H1 (cell line): ENCODE data around the gene DBNDD1. TPM values are rescaled to one million over a fixed set of nuclear protein-coding genes. Genes with fewer than 3 reads are reported as not detected.

Experiments
- CTCF ChIA-PET: fragments of 300-600 bp; sonication (Branson Sonifier 250); formaldehyde crosslinking; loops from one replicate; lab custom pipeline; 2021; ENCODE audit not compliant: partially characterized antibody; lab: Charles Lee
- POLR2A ChIA-PET: fragments of 300-600 bp; sonication (Branson Sonifier 250); formaldehyde crosslinking; loops from one replicate; lab custom pipeline; 2021; ENCODE audit warnings: inconsistent platforms; ENCODE audit not compliant: partially characterized antibody; lab: Charles Lee
- DNase-seq, 2 experiments: peaks; one replicate each; pipeline versions ENCODE4 v3.0.0 to v3.0.0-alpha.2; 2010 to 2022; ENCODE audit warnings: low spot score in 2 of 2, low read depth in 1 of 2, mixed read lengths in 1 of 2
- FAIRE-seq: peaks from 2 replicates; lab custom pipeline; 2011; peaks lifted over from hg19 to GRCh38; lab: Jason Lieb, UNC
- H2AFZ ChIP-seq: 2 replicates; pipeline ENCODE4 v1.8.1; 2012; ENCODE audit warnings: low read length, inconsistent platforms
- H2AK5ac ChIP-seq: 2 replicates; pipeline ENCODE4 v1.6.1; 2013; ENCODE audit warnings: low read depth, low read length
- H2BK120ac ChIP-seq: replicated peaks from 2 replicates; pipeline ENCODE3; 2013; ENCODE audit warnings: low read depth, low read length, inconsistent platforms
- H2BK12ac ChIP-seq: 2 replicates; pipeline ENCODE4 v1.6.1; 2013; ENCODE audit warnings: low read depth, low read length
- H2BK15ac ChIP-seq: 2 replicates; pipeline ENCODE4 v1.6.1; 2013; ENCODE audit warnings: low read length
- H2BK20ac ChIP-seq: 2 replicates; pipeline ENCODE4 v1.6.1; 2013; ENCODE audit warnings: low read length
- H2BK5ac ChIP-seq: 2 replicates; pipeline ENCODE4 v1.6.1; 2013; ENCODE audit warnings: low read depth, low read length
- H3K14ac ChIP-seq: 2 replicates; pipeline ENCODE4 v1.6.1; 2013; ENCODE audit warnings: inconsistent platforms; ENCODE audit not compliant: insufficient read length
- H3K18ac ChIP-seq: 2 replicates; pipeline ENCODE4 v1.6.1; 2013; ENCODE audit warnings: low read length; ENCODE audit errors: extremely low read depth
- H3K23ac ChIP-seq: 2 replicates; pipeline ENCODE4 v1.6.1; 2013; ENCODE audit warnings: inconsistent platforms; ENCODE audit not compliant: insufficient read length
- H3K23me2 ChIP-seq: 2 replicates; pipeline ENCODE4 v1.6.1; 2013; ENCODE audit warnings: low read depth, low read length
- H3K27ac ChIP-seq: 2 replicates; pipeline ENCODE4 v1.6.1; 2011; ENCODE audit warnings: low read depth, low read length, inconsistent platforms
- H3K27me3 ChIP-seq, 4 experiments: replicated peaks in 1 of 4; 1 replicate in 1 of 4; 2 replicates in 3 of 4; pipeline versions ENCODE4 v1.6.1 to v1.8.1; 2011 to 2013; ENCODE audit warnings: low read length in 3 of 4, mild to moderate bottlenecking in 3 of 4, inconsistent platforms in 2 of 4, mixed read lengths in 2 of 4, moderate library complexity in 1 of 4; ENCODE audit not compliant: control insufficient read depth in 3 of 4, insufficient read depth in 3 of 4; ENCODE audit errors: extremely low read depth in 1 of 4
- H3K36me3 ChIP-seq, 4 experiments: 2 replicates each; pipeline versions ENCODE4 v1.6.1 to v1.8.1; 2011 to 2013; ENCODE audit warnings: mild to moderate bottlenecking in 4 of 4, low read length in 3 of 4, moderate library complexity in 2 of 4, control low read depth in 1 of 4, inconsistent platforms in 1 of 4; ENCODE audit not compliant: insufficient read depth in 4 of 4, control insufficient read depth in 2 of 4
- H3K4ac ChIP-seq: replicated peaks from 2 replicates; pipeline ENCODE3; 2013; ENCODE audit warnings: low read length, low read depth, mixed read lengths, inconsistent platforms; ENCODE audit not compliant: insufficient read length
- H3K4me1 ChIP-seq, 4 experiments: replicated peaks in 1 of 4; 1 replicate in 1 of 4; 2 replicates in 3 of 4; pipeline versions ENCODE4 v1.6.1 to v1.8.1; 2011 to 2013; ENCODE audit warnings: low read length in 3 of 4, inconsistent platforms in 2 of 4, mixed read lengths in 1 of 4; ENCODE audit not compliant: insufficient read depth in 4 of 4, control insufficient read depth in 3 of 4
- H3K4me2 ChIP-seq, 2 experiments: 2 replicates each; pipeline versions ENCODE4 v1.6.1 to v1.8.1; 2011 to 2013; ENCODE audit warnings: low read depth in 2 of 2, low read length in 2 of 2, control low read depth in 1 of 2, inconsistent platforms in 1 of 2, mild to moderate bottlenecking in 1 of 2; ENCODE audit not compliant: insufficient read depth in 1 of 2
- H3K4me3 ChIP-seq, 4 experiments: fragments of 200-600, 300-600 bp in 1 of 4; sonication (generic), shearing (Covaris generic), sonication (Bioruptor Twin) in 1 of 4; 2 replicates each; pipeline versions ENCODE4 v1.5.1 to v1.8.1; 2011 to 2016; ENCODE audit warnings: low read length in 4 of 4, low read depth in 3 of 4, control low read depth in 2 of 4, inconsistent platforms in 2 of 4, mild to moderate bottlenecking in 2 of 4, mixed read lengths in 1 of 4, moderate library complexity in 1 of 4; ENCODE audit not compliant: insufficient read depth in 2 of 4; ENCODE audit errors: extremely low read depth in 1 of 4
- H3K56ac ChIP-seq: replicated peaks from 2 replicates; pipeline ENCODE3; 2013; ENCODE audit warnings: low read depth, mild to moderate bottlenecking, mixed read lengths, low read length, inconsistent platforms; ENCODE audit not compliant: insufficient read length
- H3K79me1 ChIP-seq: 2 replicates; pipeline ENCODE4 v1.6.1; 2013; ENCODE audit warnings: low read depth, low read length, control low read depth
- H3K79me2 ChIP-seq, 2 experiments: 2 replicates each; pipeline versions ENCODE4 v1.6.1 to v1.8.1; 2012 to 2013; ENCODE audit warnings: low read length in 2 of 2, mild to moderate bottlenecking in 2 of 2, inconsistent platforms in 1 of 2; ENCODE audit not compliant: insufficient read depth in 2 of 2, control insufficient read depth in 1 of 2
- H3K9ac ChIP-seq, 4 experiments: replicated peaks in 1 of 4; 1 replicate in 1 of 4; 2 replicates in 3 of 4; pipeline versions ENCODE4 v1.6.1 to v1.8.1; 2011 to 2013; ENCODE audit warnings: low read depth in 3 of 4, low read length in 3 of 4, control low read depth in 2 of 4, mild to moderate bottlenecking in 2 of 4, moderate library complexity in 2 of 4, inconsistent platforms in 1 of 4; ENCODE audit errors: extremely low read depth in 1 of 4
- H3K9me3 ChIP-seq, 2 experiments: 2 replicates each; pipeline versions ENCODE4 v1.6.1 to v1.8.1; 2012 to 2013; ENCODE audit warnings: mild to moderate bottlenecking in 2 of 2, moderate library complexity in 2 of 2, control low read depth in 1 of 2, inconsistent platforms in 1 of 2, low read depth in 1 of 2, low read length in 1 of 2, mixed read lengths in 1 of 2; ENCODE audit not compliant: insufficient read depth in 2 of 2
- H4K20me1 ChIP-seq, 2 experiments: replicated peaks in 1 of 2; 2 replicates each; pipeline versions ENCODE3 to v1.8.1; 2011 to 2013; ENCODE audit warnings: inconsistent platforms in 2 of 2, low read length in 2 of 2, mild to moderate bottlenecking in 1 of 2; ENCODE audit not compliant: insufficient read depth in 2 of 2, control insufficient read depth in 1 of 2
- H4K5ac ChIP-seq: 2 replicates; pipeline ENCODE4 v1.6.1; 2013; ENCODE audit warnings: low read length, low read depth, mixed read lengths, inconsistent platforms; ENCODE audit not compliant: insufficient read length
- H4K8ac ChIP-seq: 2 replicates; pipeline ENCODE4 v1.8.0; 2013; ENCODE audit warnings: mild to moderate bottlenecking, moderate library complexity, low read length, inconsistent platforms; ENCODE audit not compliant: insufficient read depth; ENCODE audit errors: extremely low read depth
- H4K91ac ChIP-seq: replicated peaks from 2 replicates; pipeline ENCODE3; 2013; ENCODE audit warnings: low read length, mixed read lengths, inconsistent platforms; ENCODE audit not compliant: insufficient read length
- POLR2AphosphoS5 ChIP-seq: IDR thresholded peaks from 2 replicates; pipeline ENCODE4 v1.6.1; 2011; ENCODE audit warnings: low read depth, low read length
- WGBS, 2 experiments: shearing (Covaris generic) in 1 of 2; methylation state at CpG; one replicate each; pipeline versions ENCODE4 v1.1.6 to v1.1.7; 2013 to 2015; ENCODE audit warnings: low lambda C conversion rate in 2 of 2, mixed read lengths in 2 of 2, inconsistent platforms in 1 of 2, low coverage in 1 of 2, missing lambda C conversion rate in 1 of 2; ENCODE audit not compliant: insufficient replicate concordance in 2 of 2, insufficient coverage in 1 of 2, insufficient read length in 1 of 2; ENCODE audit errors: extremely low coverage in 1 of 2, missing lambda C conversion rate in 1 of 2; 5-methylcytosine and 5-hydroxymethylcytosine counted together
- polyA plus RNA-seq, 7 experiments: library from polyadenylated mRNA; depleted of rRNA in 3 of 7; stranded (reverse) in 5 of 7; unstranded in 2 of 7; fragments of >200 nt in 5 of 7; fragments of 200-250 nt in 2 of 7; gene quantifications; 1 replicate in 5 of 7; 2 replicates in 1 of 7; 4 replicates in 1 of 7; pipeline versions ENCODE4 v1.2.1 to v1.2.3, GENCODE V29; 2011 to 2013; ENCODE audit warnings: missing spikeins in 2 of 7, mixed read lengths in 2 of 7
- total RNA-seq: library from RNA; stranded (reverse); fragmentation: NEBNext Ultra II Directional; extraction: Animal tissue kit (Norgen Biotek cat#: 25700); gene quantifications from 2 replicates; pipeline ENCODE4 v1.2.1, GENCODE V29; 2021

Gene DBNDD1
- total and polyA plus RNA-seq, 2 of the 8 experiments (the other 6 are each of a cell fraction or from before 2014, with no cell fraction given), result 69.9 to 92.6 TPM

GRCh38 chr16:90043526-90043925 lies 24.3 kb upstream of the DBNDD1 start:
- Histone ChIP-seq H4K5ac (no peak overlapping the region), H3K9ac (no peak overlapping the region), H3K4me3 (no peak overlapping the region), H2AFZ (no peak overlapping the region), H2BK20ac (no peak overlapping the region), H3K9me3 (no peaks in the 10 kb centered on the region), H3K23ac (no peak overlapping the region), H2BK15ac (no peak overlapping the region), H3K79me1 (peaks cover 2% of the 10 kb centered on the region; the same call in 1 of the 2 replicates), H2BK5ac (no peak overlapping the region), H3K14ac (no peak overlapping the region), H3K23me2 (no peaks in the 10 kb centered on the region), H4K20me1 (peaks cover 0 to 6% of the 10 kb centered on the region in 2 experiments), H2BK12ac (no peak overlapping the region), H2AK5ac (no peak overlapping the region), H3K56ac (no peak overlapping the region), H3K18ac (no peak overlapping the region), H3K27me3 (no peaks in the 10 kb centered on the region), H3K36me3 (peaks cover 0 to 2% (median under 1%) of the 10 kb centered on the region in 4 experiments; a peak in 4 of 8 replicates), H2BK120ac (no peak overlapping the region), H3K27ac (no peak overlapping the region), H3K4ac (no peak overlapping the region), H3K4me1 (peaks cover 0 to 11% (median 8%) of the 10 kb centered on the region in 4 experiments; a peak in 6 of 7 replicates), H4K8ac (no peak overlapping the region), H3K4me2 (no peak overlapping the region), H4K91ac (no peak overlapping the region), H3K79me2 (no peaks in the 10 kb centered on the region)
- CTCF ChIA-PET, result interaction anchor here (1.0 to 1.6 kb wide), 2 partner anchors 10 to 12 kb away, joined by 4 to 5 read pairs; no protein-coding TSS in a partner anchor
- DNase-seq (no peak), FAIRE-seq (no peak)
- WGBS, 2 experiments, result 89% methylated on average over 18 of the region's 20 CpGs; no CpG with 5 or more reads in 1 of the 2 experiments
- POLR2A ChIA-PET, result interaction anchor here (0.8 to 2.8 kb wide), 5 partner anchors 11 to 71 kb away, joined by 3 to 8 read pairs (median 3); no protein-coding TSS in a partner anchor
- TF ChIP-seq POLR2AphosphoS5, result no peak
